GM19455 (cell line): Measurements from ENCODE around the gene USP12.

ENCODE experiments used
- ATAC-seq: cut with Tn5 transposase; IDR thresholded peaks from one replicate; pipeline ENCODE4 v1.9.1; 2021; ENCODE audit not compliant: unreplicated experiment

The USP12 gene

DNA sequence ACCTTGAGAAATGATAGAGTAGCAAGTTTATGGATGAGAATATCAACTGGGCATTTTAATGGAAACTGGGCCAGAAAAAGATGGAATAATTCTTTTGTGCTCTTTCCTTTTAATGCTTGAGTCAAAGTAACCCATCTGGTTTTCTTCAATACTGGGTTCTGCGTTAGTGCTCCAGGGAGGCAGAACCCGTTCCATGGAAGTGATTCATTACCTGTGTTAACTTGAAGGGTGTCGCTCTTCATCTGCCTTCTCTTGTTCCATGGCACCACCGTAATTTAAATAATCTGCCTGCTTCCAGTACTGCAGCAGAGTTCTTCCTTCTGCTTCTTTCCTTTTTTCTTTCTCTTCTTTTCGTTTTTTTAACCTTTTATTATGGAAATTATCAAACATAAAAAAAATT lies 14.7 kb upstream of the USP12 start:
- no peak for ATAC-seq

DNA sequence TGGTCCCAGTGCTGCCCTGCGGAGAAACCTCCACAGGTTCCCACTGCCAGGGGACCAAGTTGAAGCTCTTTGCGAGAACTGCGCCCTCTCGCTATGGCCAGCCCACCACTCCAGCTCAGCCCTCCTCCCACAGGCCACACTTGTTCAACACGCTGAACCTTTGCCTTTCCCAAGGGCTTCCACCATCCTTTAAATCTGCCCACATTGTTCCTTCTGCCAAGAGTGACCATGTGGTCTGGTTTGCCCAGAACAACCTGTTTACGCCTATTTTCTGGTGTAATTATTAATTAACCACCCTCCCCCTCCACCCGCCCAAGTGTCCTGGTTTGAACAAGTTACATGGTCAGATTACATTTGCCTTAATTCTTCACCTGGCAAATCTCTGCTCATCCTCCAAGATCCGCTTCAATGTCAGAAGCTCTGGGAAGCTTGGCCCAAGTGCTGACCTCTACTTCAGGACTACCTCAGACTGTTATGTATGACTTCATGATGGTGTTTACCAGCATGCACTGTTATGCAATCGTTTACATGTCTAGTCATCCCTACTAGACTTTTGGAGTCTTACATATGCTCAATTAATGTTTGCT lies 12.0 kb upstream of the USP12 start:
- ATAC-seq = no peak

DNA sequence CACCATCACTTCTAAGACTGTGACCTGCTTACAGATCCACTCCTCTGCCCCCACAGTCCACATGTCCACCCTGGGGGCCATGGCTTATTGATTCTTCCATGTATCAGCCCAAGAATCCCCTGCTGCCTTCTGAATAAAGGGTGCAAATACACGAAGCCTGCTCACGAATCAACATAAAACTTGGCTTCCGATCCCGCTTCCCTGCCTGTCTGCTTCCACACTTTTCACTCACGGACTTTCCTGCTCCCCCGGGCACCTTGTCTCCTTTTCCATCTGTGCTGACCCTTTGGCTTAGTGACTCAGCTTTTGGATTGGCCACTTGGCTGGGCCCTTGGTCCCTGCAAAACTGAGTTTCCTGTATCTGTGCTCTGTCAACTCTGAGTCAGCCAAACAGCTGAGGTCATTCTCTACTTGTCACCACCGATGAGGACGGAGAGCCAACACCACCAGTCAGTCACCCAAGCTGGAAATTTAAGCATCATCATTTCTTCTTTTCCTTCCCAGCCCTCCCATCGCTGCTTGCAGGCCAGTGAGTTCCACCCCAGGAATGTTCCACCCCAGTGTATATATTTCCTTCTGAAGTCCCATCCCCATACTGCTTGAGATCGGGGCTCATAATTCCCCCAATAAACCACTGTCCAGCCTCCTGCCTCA lies 11.4 kb upstream of the USP12 start:
- ATAC-seq = no peak

DNA sequence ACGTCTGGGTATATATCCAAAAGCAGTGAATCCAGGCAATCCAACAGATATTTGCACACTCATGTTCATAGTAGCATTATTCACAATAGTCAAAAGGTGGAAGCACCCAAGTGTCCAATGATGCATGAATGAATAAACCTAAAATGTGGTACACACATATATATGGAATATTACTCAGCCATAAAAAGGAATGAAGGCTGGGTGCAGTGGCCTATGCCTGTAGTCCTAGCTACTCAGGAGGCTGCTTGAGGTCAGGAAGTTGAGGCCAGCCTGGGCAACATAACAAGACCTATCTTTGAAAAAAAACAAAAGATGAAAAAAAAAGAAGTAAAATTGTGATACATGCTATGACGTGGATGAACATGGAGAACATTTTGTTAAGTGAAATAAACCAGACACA lies 10.4 kb upstream of the USP12 start:
- no peak for ATAC-seq

DNA sequence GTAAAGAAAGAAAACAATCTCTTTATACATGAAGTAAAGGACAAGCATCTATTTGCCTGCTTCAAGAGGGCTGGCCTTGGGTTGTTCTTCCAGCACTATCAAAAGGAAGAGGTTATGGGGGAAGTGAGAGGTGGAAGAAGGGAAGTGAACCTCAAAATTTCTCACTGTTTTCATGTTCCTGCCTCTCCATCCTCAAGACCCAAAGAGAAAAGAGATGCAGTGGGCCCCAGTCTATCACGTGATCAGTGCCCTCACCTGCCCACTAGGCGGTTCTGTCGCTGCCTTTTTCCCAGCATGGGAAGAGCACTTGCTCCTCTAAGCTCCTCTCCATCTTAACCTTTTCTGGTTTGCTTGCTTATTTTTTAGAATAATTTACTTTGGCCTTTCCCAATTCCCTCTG lies 6.2 kb upstream of the USP12 start:
- no peak for ATAC-seq

DNA sequence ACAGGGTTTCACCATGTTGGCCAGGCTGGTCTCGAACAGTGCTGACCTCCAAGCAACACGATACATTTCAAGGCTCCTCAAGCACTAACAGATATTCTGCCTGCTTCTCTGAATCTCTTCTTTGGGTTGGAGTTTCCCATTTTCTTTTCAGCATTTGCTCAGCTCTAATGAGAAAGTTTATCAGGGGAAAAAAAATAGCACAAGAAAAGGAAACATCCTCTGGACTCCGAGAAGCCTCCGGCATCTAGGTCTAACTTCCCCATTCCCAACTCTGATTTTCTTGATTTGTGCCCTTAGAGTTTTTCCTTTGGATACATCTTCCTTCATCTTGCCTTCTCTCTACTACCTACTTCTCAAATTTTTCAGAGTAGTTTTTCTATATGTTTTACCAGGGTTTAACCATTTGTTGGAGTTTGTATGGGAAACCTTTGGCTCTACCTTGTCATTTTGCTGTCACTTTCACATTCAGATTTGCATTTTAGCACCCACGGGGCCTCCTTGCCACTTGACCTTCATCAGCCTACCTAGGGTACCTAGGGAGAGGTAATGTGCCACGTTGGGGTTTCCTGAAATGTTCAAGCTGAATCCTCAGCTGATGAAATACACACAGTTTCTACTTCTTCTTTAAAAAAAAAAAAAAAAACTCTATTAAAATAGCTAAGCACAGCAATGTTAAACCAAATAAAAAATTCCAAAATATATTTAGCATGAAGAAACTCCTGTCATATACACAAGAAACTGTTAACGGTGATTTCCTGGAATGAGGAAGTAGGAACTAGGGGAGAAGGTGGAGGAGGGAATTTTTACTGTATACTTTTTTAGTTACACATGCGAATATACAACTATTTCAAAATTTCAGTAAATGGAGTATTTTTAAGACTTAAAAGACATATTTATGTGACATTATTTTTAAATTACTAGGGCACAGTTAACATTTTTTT lies 5.1 kb upstream of the USP12 start:
- no peak for ATAC-seq

GRCh38 chr13:27174766-27175455 lies 3.3 kb upstream of the USP12 start:
- no peak for ATAC-seq

GRCh38 chr13:27172495-27172842 lies 858 bp upstream of the USP12 start:
- no peak for ATAC-seq

GRCh38 chr13:27171827-27172494 lies 350 bp upstream of the USP12 start:
- ATAC-seq = peak; percentile 61

- peak; percentile 4 for ATAC-seq
These were observed 931 bp downstream of the USP12 start for GRCh38 chr13:27170516-27171243.

DNA sequence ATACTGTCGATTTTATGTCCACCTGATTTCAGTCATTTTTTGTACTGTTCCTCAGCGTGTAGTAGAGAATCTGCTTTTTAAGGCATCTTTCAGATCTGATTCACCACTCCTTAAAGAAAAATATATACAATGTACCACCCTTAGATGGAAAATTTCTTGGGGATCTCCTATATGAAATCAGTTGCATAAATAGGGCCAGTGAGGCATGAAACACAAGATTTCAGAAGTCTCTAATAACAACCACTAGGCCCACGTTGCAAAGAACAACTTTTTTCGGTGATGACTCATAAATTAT lies 1.4 kb downstream of the USP12 start:
- no peak for ATAC-seq

- ATAC-seq = no peak
These were observed 2.5 kb downstream of the USP12 start for GRCh38 chr13:27168906-27169657.

- no peak for ATAC-seq
These were observed 3.5 kb downstream of the USP12 start for GRCh38 chr13:27168086-27168485.

GRCh38 chr13:27166313-27166712 lies 5.3 kb downstream of the USP12 start:
- ATAC-seq = no peak

DNA sequence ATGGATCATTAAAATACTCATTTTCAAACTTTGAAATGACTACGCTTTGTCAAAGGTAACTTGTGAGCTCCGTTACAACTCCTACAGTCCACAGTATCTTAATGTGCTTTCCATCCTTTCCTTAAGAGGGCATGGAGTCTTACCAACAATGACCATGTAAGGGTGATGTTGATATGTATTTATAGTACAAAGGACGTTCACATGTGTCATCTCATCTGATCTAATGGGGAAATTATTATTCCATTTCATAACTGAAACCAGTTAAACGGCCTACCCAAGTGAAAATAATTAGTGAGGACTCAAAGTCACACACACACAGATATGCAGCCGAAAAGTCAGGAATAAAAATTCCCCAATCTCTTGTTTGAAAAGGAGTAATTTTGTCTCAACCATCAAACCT lies 9.6 kb downstream of the USP12 start:
- no peak for ATAC-seq

DNA sequence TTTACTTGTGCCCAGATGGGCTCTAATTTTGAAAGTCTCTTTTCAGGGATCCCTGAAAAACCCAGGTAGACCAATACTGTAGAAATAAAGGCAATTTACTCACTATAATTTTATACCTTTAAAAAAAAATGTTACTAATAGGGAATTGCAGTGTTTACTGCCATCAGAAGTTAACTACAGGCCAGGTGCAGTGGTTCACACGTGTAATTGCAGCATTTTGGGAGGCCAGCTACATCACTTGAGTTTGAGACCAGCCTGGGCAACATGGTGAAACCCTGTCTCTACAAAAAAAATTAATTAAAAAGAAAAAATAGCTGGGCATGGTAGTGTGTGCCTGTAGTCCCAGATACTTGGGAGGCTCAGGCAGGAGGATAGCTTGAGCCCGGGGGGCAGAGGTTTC lies 10.2 kb downstream of the USP12 start:
- no peak for ATAC-seq

GRCh38 chr13:27160657-27161295 lies 10.8 kb downstream of the USP12 start:
- ATAC-seq = no peak

GRCh38 chr13:27159806-27160563 lies 11.6 kb downstream of the USP12 start:
- no peak for ATAC-seq

DNA sequence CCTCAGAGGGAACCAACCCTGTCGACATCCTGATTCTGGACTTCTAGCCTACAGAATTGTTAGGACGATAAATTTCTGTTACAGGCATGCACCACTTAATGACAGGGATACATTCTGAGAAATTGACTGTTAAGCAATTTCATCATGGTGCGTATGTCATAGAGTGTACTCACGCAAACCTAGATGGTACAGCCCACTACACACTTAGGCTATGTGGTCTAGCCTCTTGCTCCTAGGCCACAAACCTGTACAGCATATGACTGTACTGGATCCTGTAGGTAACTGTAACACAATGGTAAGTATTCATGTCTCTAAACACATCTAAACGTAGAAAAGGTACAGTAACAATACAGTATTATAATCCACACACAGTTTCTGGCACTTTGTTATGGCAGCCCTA lies 13.3 kb downstream of the USP12 start:
- ATAC-seq = no peak
